ENCODE data around the gene RNF157.
A peak's percentile ranks its signal among the peaks of the same experiment; 100 is the strongest.

The RNF157 gene

DNA sequence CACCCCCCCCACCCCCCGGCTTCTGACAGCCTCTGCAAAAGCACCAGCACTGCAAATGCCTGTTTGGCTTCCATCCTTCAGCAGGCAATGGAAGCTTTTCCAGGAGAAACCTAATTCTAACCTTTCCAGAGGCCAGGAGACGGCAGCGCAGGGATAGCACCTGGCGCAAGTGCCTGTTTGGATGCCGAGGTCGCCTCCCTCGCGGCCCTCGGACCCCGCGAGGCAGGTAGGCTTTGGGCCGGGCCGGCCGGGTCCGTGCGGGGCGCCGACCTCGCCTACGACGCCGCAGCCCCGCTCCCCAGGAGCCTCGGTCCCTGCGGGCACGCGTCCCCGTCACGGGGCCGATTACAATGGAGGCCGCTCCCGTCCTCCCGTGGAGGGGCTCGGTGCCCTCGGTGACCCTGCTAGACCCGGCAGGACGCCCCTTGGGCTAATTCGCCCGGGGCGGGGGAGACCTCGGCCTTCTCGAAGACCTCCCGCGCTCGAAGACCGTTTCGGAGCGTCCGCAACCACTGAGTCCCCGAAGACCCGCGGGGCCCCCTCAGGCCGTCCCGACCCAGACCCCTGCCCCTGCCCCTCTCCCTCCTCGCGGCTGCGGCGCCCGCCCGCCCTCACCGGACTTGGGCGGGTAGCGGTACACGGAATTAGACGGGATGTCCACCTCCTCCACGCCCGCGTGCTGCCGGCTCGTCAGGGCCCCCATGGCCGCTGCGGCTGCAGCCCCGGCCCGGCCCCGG is 587 bp downstream of the RNF157 start:
- peak overlapping the region; percentile 29 for H3K4me3 ChIP-seq (ENCODE audit: low read length)
- DNase-seq (ENCODE audit: low read depth): no peak
- TF ChIP-seq, protein P1, sequence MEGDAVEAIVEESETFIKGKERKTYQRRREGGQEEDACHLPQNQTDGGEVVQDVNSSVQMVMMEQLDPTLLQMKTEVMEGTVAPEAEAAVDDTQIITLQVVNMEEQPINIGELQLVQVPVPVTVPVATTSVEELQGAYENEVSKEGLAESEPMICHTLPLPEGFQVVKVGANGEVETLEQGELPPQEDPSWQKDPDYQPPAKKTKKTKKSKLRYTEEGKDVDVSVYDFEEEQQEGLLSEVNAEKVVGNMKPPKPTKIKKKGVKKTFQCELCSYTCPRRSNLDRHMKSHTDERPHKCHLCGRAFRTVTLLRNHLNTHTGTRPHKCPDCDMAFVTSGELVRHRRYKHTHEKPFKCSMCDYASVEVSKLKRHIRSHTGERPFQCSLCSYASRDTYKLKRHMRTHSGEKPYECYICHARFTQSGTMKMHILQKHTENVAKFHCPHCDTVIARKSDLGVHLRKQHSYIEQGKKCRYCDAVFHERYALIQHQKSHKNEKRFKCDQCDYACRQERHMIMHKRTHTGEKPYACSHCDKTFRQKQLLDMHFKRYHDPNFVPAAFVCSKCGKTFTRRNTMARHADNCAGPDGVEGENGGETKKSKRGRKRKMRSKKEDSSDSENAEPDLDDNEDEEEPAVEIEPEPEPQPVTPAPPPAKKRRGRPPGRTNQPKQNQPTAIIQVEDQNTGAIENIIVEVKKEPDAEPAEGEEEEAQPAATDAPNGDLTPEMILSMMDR (conservative IDR thresholded peaks at IDR 0.05; ENCODE audit: low read depth, low read length): no peak

DNA sequence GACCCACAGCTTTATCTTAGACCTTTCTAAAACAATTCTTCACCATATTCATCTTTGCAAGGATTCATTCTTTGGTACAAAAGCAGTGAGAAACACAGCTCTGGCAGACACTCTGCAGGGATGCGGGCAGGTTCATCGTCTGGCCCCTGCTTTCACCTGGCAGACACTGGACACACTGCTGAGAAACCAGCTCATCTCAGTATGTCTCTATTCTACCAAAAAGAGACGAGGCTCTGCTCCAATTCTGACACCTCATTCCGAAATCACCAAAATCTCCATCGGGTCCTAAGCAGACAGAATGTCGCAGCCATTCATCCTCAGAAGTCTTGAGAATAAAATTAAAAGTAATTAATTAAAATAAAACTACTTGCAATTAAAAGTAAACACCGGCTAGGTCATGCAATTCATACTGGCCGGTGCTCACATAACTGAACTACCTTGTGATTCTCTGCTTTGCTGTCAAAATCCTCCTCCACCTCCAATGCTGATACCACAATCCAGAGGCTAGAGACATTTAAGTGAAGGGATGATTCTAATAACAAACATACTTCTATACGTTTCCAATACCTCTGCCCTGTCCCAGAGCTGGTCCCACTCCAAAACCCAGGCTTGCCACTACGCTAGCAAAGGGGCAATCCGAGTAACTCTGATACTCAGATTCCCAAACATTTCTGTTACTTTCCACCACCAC is 1.3 kb downstream of the RNF157 start:
- no peak overlapping the region for H3K4me3 ChIP-seq (ENCODE audit: low read length)
- no peak for DNase-seq (ENCODE audit: low read depth)
- TF ChIP-seq, protein P1 (conservative IDR thresholded peaks at IDR 0.05; ENCODE audit: low read depth, low read length): no peak

DNA sequence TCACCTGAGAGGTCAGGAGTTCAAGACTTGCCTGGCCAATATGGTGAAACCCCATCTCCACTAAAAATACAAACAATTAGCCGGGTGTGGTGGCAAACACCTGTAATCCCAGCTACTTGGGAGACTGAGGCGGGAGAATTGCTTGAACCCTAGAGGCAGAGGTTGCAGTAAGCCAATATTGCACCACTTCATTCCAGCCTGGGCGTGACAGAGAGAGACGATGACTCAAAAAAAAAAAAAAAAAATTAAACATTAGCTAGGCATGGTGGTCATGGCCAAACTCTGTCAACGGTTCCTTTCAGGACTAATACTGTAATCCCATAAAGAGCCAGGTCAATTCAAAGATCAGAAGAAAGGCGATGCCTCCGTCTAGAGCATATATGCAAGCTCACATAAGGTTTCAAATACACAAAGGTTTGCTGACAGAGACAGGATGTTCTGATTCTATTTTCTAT is 2.4 kb downstream of the RNF157 start:
- H3K4me3 ChIP-seq (ENCODE audit: low read length): no peak overlapping the region
- TF ChIP-seq, protein P1 (conservative IDR thresholded peaks at IDR 0.05; ENCODE audit: low read depth, low read length): no peak
- no peak for DNase-seq (ENCODE audit: low read depth)

DNA sequence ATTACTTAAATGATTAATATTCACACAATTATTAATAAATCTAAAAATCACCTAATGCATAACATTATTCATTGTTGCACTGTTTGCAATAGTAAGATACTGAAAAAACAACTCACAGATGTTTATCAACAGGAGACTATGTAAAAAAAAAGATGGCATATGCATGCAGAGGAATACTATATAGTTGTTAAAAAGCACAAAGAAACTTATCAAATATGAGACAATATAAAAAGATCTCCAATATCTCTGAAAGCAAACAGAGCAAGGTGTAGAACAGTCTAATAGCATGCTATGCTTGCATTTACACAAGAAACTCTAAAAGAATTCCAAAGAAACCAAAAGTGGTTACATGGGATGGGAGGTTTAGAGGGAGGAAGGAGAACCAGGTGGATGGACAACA is 3.7 kb downstream of the RNF157 start:
- H3K4me3 ChIP-seq (ENCODE audit: low read length): no peak overlapping the region
- DNase-seq (ENCODE audit: low read depth): no peak
- TF ChIP-seq, protein P1 (conservative IDR thresholded peaks at IDR 0.05; ENCODE audit: low read depth, low read length): no peak

DNA sequence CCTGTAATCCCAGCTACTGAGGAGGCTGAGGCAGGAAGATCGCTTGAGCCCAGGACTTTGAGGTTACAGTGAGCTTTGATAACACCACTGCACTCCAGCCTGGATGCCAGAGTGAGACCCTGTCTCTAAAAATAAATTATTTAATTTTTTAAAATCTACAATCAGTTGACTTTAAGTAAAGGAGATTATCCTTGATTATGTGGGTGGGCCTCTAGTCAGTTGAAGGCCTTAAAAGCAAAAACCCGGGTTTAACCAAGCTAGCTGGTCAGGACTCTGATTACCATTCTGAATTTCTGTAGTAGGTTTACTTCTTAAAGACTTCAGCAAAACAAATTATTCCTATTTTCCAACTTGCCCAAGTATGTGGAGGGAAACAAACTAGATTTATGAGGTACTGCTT is 4.4 kb downstream of the RNF157 start:
- TF ChIP-seq, protein P1 (conservative IDR thresholded peaks at IDR 0.05; ENCODE audit: low read depth, low read length): no peak
- DNase-seq (ENCODE audit: low read depth): no peak

DNA sequence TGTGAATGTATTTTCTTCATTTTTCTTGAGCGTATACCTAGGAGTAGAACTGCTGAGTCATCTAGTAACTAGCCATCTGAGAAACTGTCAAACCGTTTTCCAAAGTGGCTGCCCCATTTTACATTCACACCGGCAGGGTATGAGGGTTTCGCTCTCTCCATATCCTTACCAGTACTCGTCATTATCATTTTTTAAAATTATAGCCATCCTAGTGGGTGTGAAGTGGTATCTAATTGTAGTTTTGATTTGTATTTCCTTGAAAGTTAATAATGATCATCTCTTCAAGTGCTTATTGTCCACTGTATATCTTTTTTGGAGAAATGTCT is 6.0 kb downstream of the RNF157 start:
- TF ChIP-seq, protein P1 (conservative IDR thresholded peaks at IDR 0.05; ENCODE audit: low read depth, low read length): no peak
- no peak for DNase-seq (ENCODE audit: low read depth)
- H3K4me3 ChIP-seq (ENCODE audit: low read length): no peak overlapping the region

More for the DNA sequence above, 4.4 kb downstream of the RNF157 start:
- no peak overlapping the region for H3K4me3 ChIP-seq (ENCODE audit: low read length)
